ENCODE data around the gene CHRNA10.

CHRNA10 gene

GRCh38 chr11:3626250-3626960, 44.8 kb downstream of the CHRNA10 start:
- H3K27ac ChIP-seq (replicated peaks; ENCODE audit: low read length): no peak overlapping the region
- H3K79me1 ChIP-seq (ENCODE audit: low read depth, low read length): no peaks in the 10 kb centered on the region
- no peaks in the 10 kb centered on the region for H3K36me3 ChIP-seq (replicated peaks in 1 of 2; ENCODE audit: control insufficient read depth in 2 of 2, insufficient read depth in 2 of 2, low read length in 2 of 2)
- H2BK120ac ChIP-seq (ENCODE audit: low read depth, low read length): no peak overlapping the region
- H3K4me2 ChIP-seq (ENCODE audit: insufficient read depth, low read length, poor library complexity, severe bottlenecking): no peak overlapping the region
- H3K18ac ChIP-seq (ENCODE audit: low read length): peak overlapping the region; percentile 13
- no peak overlapping the region for H3K23ac ChIP-seq (ENCODE audit: low read depth, low read length, poor library complexity)
- no peak overlapping the region for H2AK5ac ChIP-seq (ENCODE audit: low read depth, low read length)
- no peak overlapping the region for H4K91ac ChIP-seq (ENCODE audit: low read depth, low read length, poor library complexity)
- H4K8ac ChIP-seq (ENCODE audit: low read depth, low read length): no peak overlapping the region
- no peaks in the 10 kb centered on the region for H3K9me3 ChIP-seq (replicated peaks in 1 of 2; ENCODE audit: control insufficient read depth in 2 of 2, insufficient read depth in 1 of 2, low read depth in 1 of 2, low read length in 2 of 2)
- WGBS, 2 donors (ENCODE audit: extremely low coverage in 2 of 2, insufficient read length in 2 of 2, insufficient replicate concordance in 1 of 2): no CpG with 5 or more reads among the region's 23 CpGs
- no peak overlapping the region for H2BK12ac ChIP-seq (ENCODE audit: low read length)
- no peak overlapping the region for H3K9ac ChIP-seq (ENCODE audit: low read depth, low read length, poor library complexity)
- H2AFZ ChIP-seq (ENCODE audit: low read length): no peak overlapping the region
- no peak overlapping the region for H3K4ac ChIP-seq (ENCODE audit: low read length)
- H3K4me3 ChIP-seq (ENCODE audit: low read length in 2 of 2): no peak overlapping the region
- H3K27me3 ChIP-seq (ENCODE audit: control insufficient read depth in 3 of 3, insufficient read depth in 3 of 3, low read depth in 1 of 3, low read length in 3 of 3): no peaks in the 10 kb centered on the region
- no peaks in the 10 kb centered on the region for H3K4me1 ChIP-seq (ENCODE audit: control insufficient read depth in 2 of 2, insufficient read depth in 1 of 2, low read depth in 1 of 2, low read length in 2 of 2)
- no peak overlapping the region for H3K14ac ChIP-seq (ENCODE audit: low read length)
- DNase-seq (ENCODE audit: low spot score): no peak
- no peak overlapping the region for H2BK15ac ChIP-seq (ENCODE audit: low read length)
- no peak overlapping the region for H2BK5ac ChIP-seq (ENCODE audit: low read length)

- Histone ChIP-seq H4K8ac (ENCODE audit: low read depth, low read length) (no peak overlapping the region), H3K9me3 (replicated peaks in 1 of 2; ENCODE audit: control insufficient read depth in 2 of 2, insufficient read depth in 1 of 2, low read depth in 1 of 2, low read length in 2 of 2) (no peaks in the 10 kb centered on the region), H2BK120ac (ENCODE audit: low read depth, low read length) (no peak overlapping the region), H2AFZ (ENCODE audit: low read length) (no peak overlapping the region), H3K4ac (ENCODE audit: low read length) (no peak overlapping the region), H3K9ac (ENCODE audit: low read depth, low read length, poor library complexity) (no peak overlapping the region), H3K27me3 (ENCODE audit: control insufficient read depth in 3 of 3, insufficient read depth in 3 of 3, low read depth in 1 of 3, low read length in 3 of 3) (no peaks in the 10 kb centered on the region), H3K23ac (ENCODE audit: low read depth, low read length, poor library complexity) (no peak overlapping the region), H2BK5ac (ENCODE audit: low read length) (no peak overlapping the region), H3K4me3 (ENCODE audit: low read length in 2 of 2) (no peak overlapping the region), H3K14ac (ENCODE audit: low read length) (no peak overlapping the region), H3K36me3 (replicated peaks in 1 of 2; ENCODE audit: control insufficient read depth in 2 of 2, insufficient read depth in 2 of 2, low read length in 2 of 2) (no peaks in the 10 kb centered on the region), H2BK15ac (ENCODE audit: low read length) (no peak overlapping the region), H2AK5ac (ENCODE audit: low read depth, low read length) (no peak overlapping the region), H3K79me1 (ENCODE audit: low read depth, low read length) (no peaks in the 10 kb centered on the region), H2BK12ac (ENCODE audit: low read length) (no peak overlapping the region), H3K27ac (replicated peaks; ENCODE audit: low read length) (no peak overlapping the region), H3K4me1 (ENCODE audit: control insufficient read depth in 2 of 2, insufficient read depth in 1 of 2, low read depth in 1 of 2, low read length in 2 of 2) (no peaks in the 10 kb centered on the region), H3K4me2 (ENCODE audit: insufficient read depth, low read length, poor library complexity, severe bottlenecking) (no peak overlapping the region), H4K91ac (ENCODE audit: low read depth, low read length, poor library complexity) (no peak overlapping the region), H3K18ac (ENCODE audit: low read length) (no peak overlapping the region)
- WGBS, 2 donors (ENCODE audit: extremely low coverage in 2 of 2, insufficient read length in 2 of 2, insufficient replicate concordance in 1 of 2): no CpG with 5 or more reads among the region's 8 CpGs
- DNase-seq (ENCODE audit: low spot score): no peak
Measured at GRCh38 chr11:3623767-3624458, 47.3 kb downstream of the CHRNA10 start.

GRCh38 chr11:3623121-3623520, 48.1 kb downstream of the CHRNA10 start:
- no peak overlapping the region for H2AK5ac ChIP-seq (ENCODE audit: low read depth, low read length)
- no peaks in the 10 kb centered on the region for H3K9me3 ChIP-seq (replicated peaks in 1 of 2; ENCODE audit: control insufficient read depth in 2 of 2, insufficient read depth in 1 of 2, low read depth in 1 of 2, low read length in 2 of 2)
- H4K91ac ChIP-seq (ENCODE audit: low read depth, low read length, poor library complexity): no peak overlapping the region
- WGBS, 2 donors (ENCODE audit: extremely low coverage in 2 of 2, insufficient read length in 2 of 2, insufficient replicate concordance in 1 of 2): no CpG with 5 or more reads among the region's 5 CpGs
- H3K14ac ChIP-seq (ENCODE audit: low read length): no peak overlapping the region
- no peaks in the 10 kb centered on the region for H3K4me1 ChIP-seq (ENCODE audit: control insufficient read depth in 2 of 2, insufficient read depth in 1 of 2, low read depth in 1 of 2, low read length in 2 of 2)
- no peak overlapping the region for H3K9ac ChIP-seq (ENCODE audit: low read depth, low read length, poor library complexity)
- no peak overlapping the region for H2BK15ac ChIP-seq (ENCODE audit: low read length)
- no peak overlapping the region for H2BK120ac ChIP-seq (ENCODE audit: low read depth, low read length)
- no peak overlapping the region for H3K27ac ChIP-seq (replicated peaks; ENCODE audit: low read length)
- H2BK12ac ChIP-seq (ENCODE audit: low read length): no peak overlapping the region
- no peak for DNase-seq (ENCODE audit: low spot score)
- no peak overlapping the region for H2BK5ac ChIP-seq (ENCODE audit: low read length)
- H3K23ac ChIP-seq (ENCODE audit: low read depth, low read length, poor library complexity): no peak overlapping the region
- no peak overlapping the region for H2AFZ ChIP-seq (ENCODE audit: low read length)
- no peak overlapping the region for H3K18ac ChIP-seq (ENCODE audit: low read length)
- no peak overlapping the region for H3K4ac ChIP-seq (ENCODE audit: low read length)
- no peaks in the 10 kb centered on the region for H3K79me1 ChIP-seq (ENCODE audit: low read depth, low read length)
- H4K8ac ChIP-seq (ENCODE audit: low read depth, low read length): no peak overlapping the region
- no peaks in the 10 kb centered on the region for H3K27me3 ChIP-seq (ENCODE audit: control insufficient read depth in 3 of 3, insufficient read depth in 3 of 3, low read depth in 1 of 3, low read length in 3 of 3)
- H3K4me3 ChIP-seq (ENCODE audit: low read length in 2 of 2): no peak overlapping the region
- H3K4me2 ChIP-seq (ENCODE audit: insufficient read depth, low read length, poor library complexity, severe bottlenecking): no peak overlapping the region
- H3K36me3 ChIP-seq (replicated peaks in 1 of 2; ENCODE audit: control insufficient read depth in 2 of 2, insufficient read depth in 2 of 2, low read length in 2 of 2): no peaks in the 10 kb centered on the region

- Histone ChIP-seq H3K36me3 (replicated peaks in 1 of 2; ENCODE audit: control insufficient read depth in 2 of 2, insufficient read depth in 2 of 2, low read length in 2 of 2) (no peaks in the 10 kb centered on the region), H3K27me3 (ENCODE audit: control insufficient read depth in 3 of 3, insufficient read depth in 3 of 3, low read depth in 1 of 3, low read length in 3 of 3) (no peaks in the 10 kb centered on the region), H3K14ac (ENCODE audit: low read length) (no peak overlapping the region), H3K4me2 (ENCODE audit: insufficient read depth, low read length, poor library complexity, severe bottlenecking) (no peak overlapping the region), H3K27ac (replicated peaks; ENCODE audit: low read length) (no peak overlapping the region), H3K4ac (ENCODE audit: low read length) (no peak overlapping the region), H3K9me3 (replicated peaks in 1 of 2; ENCODE audit: control insufficient read depth in 2 of 2, insufficient read depth in 1 of 2, low read depth in 1 of 2, low read length in 2 of 2) (no peaks in the 10 kb centered on the region), H4K91ac (ENCODE audit: low read depth, low read length, poor library complexity) (no peak overlapping the region), H4K8ac (ENCODE audit: low read depth, low read length) (no peak overlapping the region), H3K4me3 (ENCODE audit: low read length in 2 of 2) (no peak overlapping the region), H2BK12ac (ENCODE audit: low read length) (no peak overlapping the region), H2AK5ac (ENCODE audit: low read depth, low read length) (no peak overlapping the region), H2BK15ac (ENCODE audit: low read length) (no peak overlapping the region), H3K18ac (ENCODE audit: low read length) (peak overlapping the region; percentile 32), H2BK120ac (ENCODE audit: low read depth, low read length) (no peak overlapping the region), H3K23ac (ENCODE audit: low read depth, low read length, poor library complexity) (no peak overlapping the region), H2AFZ (ENCODE audit: low read length) (no peak overlapping the region), H3K4me1 (ENCODE audit: control insufficient read depth in 2 of 2, insufficient read depth in 1 of 2, low read depth in 1 of 2, low read length in 2 of 2) (no peaks in the 10 kb centered on the region), H3K79me1 (ENCODE audit: low read depth, low read length) (no peaks in the 10 kb centered on the region), H3K9ac (ENCODE audit: low read depth, low read length, poor library complexity) (no peak overlapping the region), H2BK5ac (ENCODE audit: low read length) (no peak overlapping the region)
- no peak for DNase-seq (ENCODE audit: low spot score)
- WGBS, 2 donors (ENCODE audit: extremely low coverage in 2 of 2, insufficient read length in 2 of 2, insufficient replicate concordance in 1 of 2): no CpG with 5 or more reads among the region's 4 CpGs
Measured at GRCh38 chr11:3622521-3622920, 48.7 kb downstream of the CHRNA10 start.
